Right lobe of liver (tissue), 6 donors: Measurements from ENCODE around the gene LMO7. TPM values are rescaled to one million over a fixed set of nuclear protein-coding genes. Genes with fewer than 3 reads are reported as not detected.

Source experiments
- ATAC-seq, 4 donors: fragments of 200-7000 bp; cut with Tn5 transposase; one replicate each; pipeline ENCODE4 v1.9.1; 2020; ENCODE audit warnings: mild to moderate bottlenecking in 4 of 4, moderate library complexity in 4 of 4
- DNase-seq, 3 donors: peaks; one replicate each; pipeline ENCODE4 v3.0.0-alpha.2; 2020
- H3K27ac ChIP-seq, 3 donors: fragments of 200-600 bp; one replicate each; pipeline ENCODE4 v1.8.0; 2022
- H3K27me3 ChIP-seq, 2 donors: fragments of 200-600 bp; one replicate each; pipeline ENCODE4 v1.8.0; 2022
- H3K36me3 ChIP-seq, 4 donors: fragments of 200-600 bp; sonication (generic) in 1 of 4; one replicate each; pipeline versions ENCODE4 v1.5.1 to v1.8.0; 2017 to 2022; ENCODE audit warnings: control low read depth in 1 of 4
- H3K4me1 ChIP-seq, 4 donors: fragments of 200-600 bp; sonication (generic) in 1 of 4; one replicate each; pipeline versions ENCODE4 v1.5.1 to v1.8.0; 2017 to 2022; ENCODE audit warnings: control low read depth in 1 of 4
- H3K4me3 ChIP-seq, 3 donors: fragments of 200-600 bp; one replicate each; pipeline ENCODE4 v1.8.0; 2022
- H3K9me3 ChIP-seq, 4 donors: fragments of 200-600 bp; sonication (generic) in 1 of 4; one replicate each; pipeline versions ENCODE4 v1.5.1 to v1.8.0; 2017 to 2022; ENCODE audit warnings: control low read depth in 1 of 4
- CTCF ChIP-seq, 4 donors: fragments of 200-600 bp in 3 of 4; fragments of 450-650 bp in 1 of 4; IDR thresholded peaks; one replicate each; pipeline versions ENCODE4 v1.5.1 to v1.8.0; 2016 to 2022; ENCODE audit warnings: antibody characterized with exemption in 4 of 4, mild to moderate bottlenecking in 2 of 4
- POLR2A ChIP-seq: fragments of 450-650 bp; IDR thresholded peaks from one replicate; pipeline ENCODE4 v1.6.1; 2017; ENCODE audit warnings: antibody characterized with exemption, mild to moderate bottlenecking
- WGBS: methylation state at CpG from one replicate; pipeline ENCODE4 v1.1.6; 2018; ENCODE audit warnings: low coverage, low lambda C conversion rate; ENCODE audit not compliant: insufficient coverage; ENCODE audit errors: missing lambda C conversion rate; 5-methylcytosine and 5-hydroxymethylcytosine counted together
- intact Hi-C, 2 donors: fragments of 100-400 bp; cut with DNase I; formaldehyde crosslinking; loops; one replicate each; pipeline versions ENCODE4 v1.11.2 to v1.14.1; 2022
- total RNA-seq, 6 experiments: library from RNA; depleted of rRNA in 2 of 6; stranded (reverse); fragments of >200 nt in 2 of 6; fragmentation: NEBNext Ultra II Directional in 3 of 6; extraction: Animal tissue kit (Norgen Biotek cat#: 25700) in 3 of 6; gene quantifications; one replicate each; pipeline versions ENCODE4 v1.1.0 to v1.2.4, GENCODE V29; 2016 to 2023
- donor health status: DM: no; HTN: yes; CAD: no.
- donor health status: DM: no; HTN: no; CAD: no.
- donor health status: DM: no; HTN: no; CAD: no.
- donor health status: DM: no; HTN: yes; CAD: no.
- donor health status: DM: no; HTN: yes; CAD: no.

LMO7 gene
- total RNA-seq, 6 experiments from 2014 or later = 42.3 to 60.2 (median 51.1) TPM

GRCh38 chr13:75704194-75704926 lies 68.2 kb downstream of the LMO7 start:
- ATAC-seq (peak in 2 of 4 donors; percentile 59 to 82), DNase-seq (no peak)
- H3K4me1 ChIP-seq = peaks cover 0 to 2% (median 0%) of the 10 kb centered on the region in 4 donors
- intact Hi-C loops = no loop called here
- H3K27ac ChIP-seq = no peak overlapping the region
- no peaks in the 10 kb centered on the region for H3K36me3 ChIP-seq
- no peaks in the 10 kb centered on the region for H3K27me3 ChIP-seq
- WGBS = 62% methylated on average over 7 of the region's 7 CpGs
- TF ChIP-seq CTCF (IDR thresholded peaks at IDR 0.05) = no peak
- no peak for TF ChIP-seq POLR2A
- H3K9me3 ChIP-seq = no peaks in the 10 kb centered on the region
- no peak overlapping the region for H3K4me3 ChIP-seq

- WGBS = 74% methylated on average over 10 of the region's 10 CpGs
- intact Hi-C loops = no loop called here
- no peaks in the 10 kb centered on the region for H3K36me3 ChIP-seq
- no peaks in the 10 kb centered on the region for H3K9me3 ChIP-seq
- H3K27ac ChIP-seq = no peak overlapping the region
- TF ChIP-seq CTCF (IDR thresholded peaks at IDR 0.05) (no peak), POLR2A (no peak)
- no peak overlapping the region for H3K4me3 ChIP-seq
- DNase-seq = peak in 1 of 3 donors; percentile 19
- peaks cover 0 to 2% (median 0%) of the 10 kb centered on the region in 4 donors for H3K4me1 ChIP-seq
- H3K27me3 ChIP-seq = no peaks in the 10 kb centered on the region
- peak in 2 of 4 donors; percentile 26 to 27 for ATAC-seq
Observed at GRCh38 chr13:75704927-75705288, 68.8 kb downstream of the LMO7 start.

- TF ChIP-seq POLR2A (no peak), CTCF (IDR thresholded peaks at IDR 0.05) (no peak)
- DNase-seq (no peak), ATAC-seq (peak in 1 of 4 donors; percentile 37)
- Histone ChIP-seq H3K9me3 (no peaks in the 10 kb centered on the region), H3K27ac (no peak overlapping the region), H3K4me1 (peaks cover 0 to 2% (median 0%) of the 10 kb centered on the region in 4 donors), H3K4me3 (no peak overlapping the region), H3K36me3 (no peaks in the 10 kb centered on the region), H3K27me3 (no peaks in the 10 kb centered on the region)
- WGBS = 45% methylated on average over 1 of the region's 1 CpG
- intact Hi-C loops = no loop called here
Observed at GRCh38 chr13:75705395-75705794, 69.3 kb downstream of the LMO7 start.

DNA sequence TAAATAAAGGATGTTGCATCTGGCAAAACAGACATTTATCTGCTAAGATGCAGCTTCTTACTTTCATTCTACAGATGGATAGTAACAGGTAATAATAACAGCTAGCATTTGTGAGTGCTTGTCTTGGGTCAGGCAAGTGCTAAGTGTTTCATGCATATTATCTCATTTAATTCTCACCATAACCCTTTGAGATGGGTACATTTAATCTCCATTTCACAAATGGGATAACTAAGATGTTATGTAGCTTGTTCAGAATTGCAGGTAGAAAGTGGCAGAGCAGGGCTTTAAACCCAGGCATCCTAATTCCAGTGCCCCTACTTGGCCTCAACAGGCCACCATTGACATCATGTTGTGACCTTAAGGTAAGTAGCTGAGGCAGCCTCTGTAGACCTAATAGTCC lies 69.8 kb downstream of the LMO7 start:
- Histone ChIP-seq H3K27me3 (no peaks in the 10 kb centered on the region), H3K27ac (no peak overlapping the region), H3K4me3 (no peak overlapping the region), H3K4me1 (peaks cover 0 to 2% (median 0%) of the 10 kb centered on the region in 4 donors), H3K36me3 (no peaks in the 10 kb centered on the region), H3K9me3 (no peaks in the 10 kb centered on the region)
- DNase-seq (no peak), ATAC-seq (no peak)
- intact Hi-C loops = no loop called here
- no peak for TF ChIP-seq CTCF (IDR thresholded peaks at IDR 0.05)
